H9 (cell line): ENCODE data around the gene STAP2. TPM values are rescaled to one million over a fixed set of nuclear protein-coding genes. Genes with fewer than 3 reads are reported as not detected.

Experiments
- DNase-seq: peaks from one replicate; pipeline ENCODE4 v3.0.0-alpha.2; 2017
- H2AFZ ChIP-seq: one replicate; pipeline ENCODE4 v1.6.1; 2013; ENCODE audit warnings: mild to moderate bottlenecking, low read length, control low read depth, moderate library complexity
- H2AK5ac ChIP-seq: 2 replicates; pipeline ENCODE4 v1.6.1; 2013; ENCODE audit warnings: low read length, control low read depth, mixed read lengths; ENCODE audit not compliant: insufficient read length
- H2BK120ac ChIP-seq: one replicate; pipeline ENCODE4 v1.6.1; 2013; ENCODE audit warnings: low read depth, mild to moderate bottlenecking, low read length, control low read depth, inconsistent platforms; ENCODE audit not compliant: poor library complexity, severe bottlenecking
- H2BK12ac ChIP-seq: 2 replicates; pipeline ENCODE4 v1.6.1; 2013; ENCODE audit warnings: low read length, control low read depth, mixed read lengths, low read depth; ENCODE audit not compliant: insufficient read length
- H2BK15ac ChIP-seq: 2 replicates; pipeline ENCODE4 v1.6.1; 2013; ENCODE audit warnings: low read depth, low read length, control low read depth
- H2BK20ac ChIP-seq: one replicate; pipeline ENCODE4 v1.6.1; 2013; ENCODE audit warnings: low read depth, mild to moderate bottlenecking, low read length, control low read depth, inconsistent platforms; ENCODE audit not compliant: poor library complexity, severe bottlenecking
- H2BK5ac ChIP-seq: 2 replicates; pipeline ENCODE4 v1.6.1; 2013; ENCODE audit warnings: low read length, control low read depth, mixed read lengths; ENCODE audit not compliant: insufficient read length
- H3K14ac ChIP-seq: 2 replicates; pipeline ENCODE4 v1.6.1; 2013; ENCODE audit warnings: low read length, control low read depth; ENCODE audit not compliant: insufficient read depth
- H3K18ac ChIP-seq: 2 replicates; pipeline ENCODE4 v1.6.1; 2013; ENCODE audit warnings: low read depth, mild to moderate bottlenecking, mixed read lengths, low read length, control low read depth; ENCODE audit not compliant: insufficient read length
- H3K23ac ChIP-seq: 2 replicates; pipeline ENCODE4 v1.6.1; 2013; ENCODE audit warnings: low read length, control low read depth, mixed read lengths, low read depth; ENCODE audit not compliant: insufficient read length
- H3K23me2 ChIP-seq: 2 replicates; pipeline ENCODE4 v1.6.1; 2013; ENCODE audit warnings: low read depth, mild to moderate bottlenecking, mixed read lengths, low read length, control low read depth; ENCODE audit not compliant: insufficient read length, poor library complexity, severe bottlenecking
- H3K27ac ChIP-seq: 2 replicates; pipeline ENCODE4 v1.5.1; 2013; ENCODE audit warnings: low read length, control low read depth, mixed read lengths, low read depth; ENCODE audit not compliant: insufficient read length
- H3K27me3 ChIP-seq: 2 replicates; pipeline ENCODE4 v1.6.1; 2013; ENCODE audit warnings: low read length, control low read depth, inconsistent platforms; ENCODE audit not compliant: insufficient read depth
- H3K4ac ChIP-seq: 2 replicates; pipeline ENCODE4 v1.6.1; 2013; ENCODE audit warnings: low read depth, mild to moderate bottlenecking, control low read depth, inconsistent platforms, low read length, moderate library complexity
- H3K4me1 ChIP-seq: 2 replicates; pipeline ENCODE4 v1.6.1; 2013; ENCODE audit warnings: low read length, control low read depth, inconsistent platforms; ENCODE audit not compliant: insufficient read depth
- H3K4me2 ChIP-seq: 2 replicates; pipeline ENCODE4 v1.6.1; 2013; ENCODE audit warnings: low read length, control low read depth, mixed read lengths; ENCODE audit not compliant: insufficient read length, insufficient read depth
- H3K56ac ChIP-seq: 2 replicates; pipeline ENCODE4 v1.6.1; 2013; ENCODE audit warnings: low read depth, mild to moderate bottlenecking, mixed read lengths, low read length, control low read depth; ENCODE audit not compliant: insufficient read length
- H3K79me1 ChIP-seq: 2 replicates; pipeline ENCODE4 v1.6.1; 2013; ENCODE audit warnings: low read depth, mild to moderate bottlenecking, moderate library complexity, low read length, control low read depth, inconsistent platforms; ENCODE audit not compliant: insufficient read depth, poor library complexity, severe bottlenecking
- H3K79me2 ChIP-seq: 2 replicates; pipeline ENCODE4 v1.6.1; 2013; ENCODE audit warnings: low read length, control low read depth, inconsistent platforms; ENCODE audit not compliant: insufficient read depth
- H3K9ac ChIP-seq: 2 replicates; pipeline ENCODE4 v1.6.1; 2013; ENCODE audit warnings: low read length, control low read depth, mixed read lengths; ENCODE audit not compliant: insufficient read length; ENCODE audit errors: extremely low read depth
- H3K9me3 ChIP-seq: one replicate; pipeline ENCODE4 v1.6.1; 2013; ENCODE audit warnings: low read depth, low read length, inconsistent platforms; ENCODE audit not compliant: control insufficient read depth
- H3T11ph ChIP-seq: one replicate; pipeline ENCODE4 v1.6.1; 2013; ENCODE audit warnings: mild to moderate bottlenecking, low read length, control low read depth, inconsistent platforms
- H4K20me1 ChIP-seq: one replicate; pipeline ENCODE4 v1.6.1; 2013; ENCODE audit not compliant: control insufficient read depth, insufficient read length, insufficient read depth
- H4K5ac ChIP-seq: 2 replicates; pipeline ENCODE4 v1.6.1; 2013; ENCODE audit warnings: low read depth, mild to moderate bottlenecking, mixed read lengths, low read length, control low read depth; ENCODE audit not compliant: insufficient read length
- H4K8ac ChIP-seq: replicated peaks from 2 replicates; pipeline ENCODE4 v1.6.1; 2013; ENCODE audit warnings: low read length, control low read depth, mixed read lengths, low read depth; ENCODE audit not compliant: insufficient read length
- H4K91ac ChIP-seq: 2 replicates; pipeline ENCODE4 v1.6.1; 2013; ENCODE audit warnings: low read depth, mild to moderate bottlenecking, moderate library complexity, mixed read lengths, low read length, control low read depth; ENCODE audit not compliant: insufficient read length
- H3K27ac Mint-ChIP-seq, 3 experiments: 2 replicates in 2 of 3; 3 replicates in 1 of 3; pipeline ENCODE4 v1.8.0; 2020 to 2021; ENCODE audit warnings: mixed read lengths in 3 of 3, mild to moderate bottlenecking in 1 of 3, moderate library complexity in 1 of 3
- H3K27me3 Mint-ChIP-seq: 2 replicates; pipeline ENCODE4 v1.8.0; 2021; ENCODE audit warnings: low read depth, mild to moderate bottlenecking, moderate library complexity, mixed read lengths
- H3K36me3 Mint-ChIP-seq, 3 experiments: 2 replicates in 2 of 3; 3 replicates in 1 of 3; pipeline ENCODE4 v1.8.0; 2020 to 2021; ENCODE audit warnings: low read depth in 3 of 3, mixed read lengths in 3 of 3; ENCODE audit not compliant: insufficient read depth in 1 of 3
- H3K4me1 Mint-ChIP-seq, 2 experiments: 2 replicates each; pipeline ENCODE4 v1.8.0; 2020; ENCODE audit warnings: mixed read lengths in 2 of 2
- H3K4me3 Mint-ChIP-seq, 2 experiments: 2 replicates in 1 of 2; 3 replicates in 1 of 2; pipeline ENCODE4 v1.8.0; 2020 to 2021; ENCODE audit warnings: mild to moderate bottlenecking in 2 of 2, mixed read lengths in 2 of 2, moderate library complexity in 1 of 2
- H3K9me3 Mint-ChIP-seq, 2 experiments: 2 replicates in 1 of 2; 3 replicates in 1 of 2; pipeline ENCODE4 v1.8.0; 2020; ENCODE audit warnings: mild to moderate bottlenecking in 2 of 2, mixed read lengths in 2 of 2, moderate library complexity in 1 of 2
- WGBS: extraction: QIAGEN DNeasy Blood & Tissue Kit; methylation state at CpG from one replicate; pipeline ENCODE4 v1.1.7; 2013; ENCODE audit warnings: missing lambda C conversion rate, low lambda C conversion rate, mixed read lengths; ENCODE audit not compliant: insufficient read length; ENCODE audit errors: extremely low coverage; 5-methylcytosine and 5-hydroxymethylcytosine counted together
- total RNA-seq: library from RNA; stranded (reverse); gene quantifications from 2 replicates; pipeline ENCODE4 v1.2.1, GENCODE V29; 2021
- TF ChIP-seq, protein P1 (sequence below): fragments of 200-600 bp; sonication (generic); conservative IDR thresholded peaks from 3 replicates; pipeline ENCODE4 v1.8.0; 2021; ENCODE audit warnings: antibody characterized with exemption, mild to moderate bottlenecking

Gene STAP2
- total RNA-seq, 1 experiment from 2014 or later: 20.2 TPM

DNA sequence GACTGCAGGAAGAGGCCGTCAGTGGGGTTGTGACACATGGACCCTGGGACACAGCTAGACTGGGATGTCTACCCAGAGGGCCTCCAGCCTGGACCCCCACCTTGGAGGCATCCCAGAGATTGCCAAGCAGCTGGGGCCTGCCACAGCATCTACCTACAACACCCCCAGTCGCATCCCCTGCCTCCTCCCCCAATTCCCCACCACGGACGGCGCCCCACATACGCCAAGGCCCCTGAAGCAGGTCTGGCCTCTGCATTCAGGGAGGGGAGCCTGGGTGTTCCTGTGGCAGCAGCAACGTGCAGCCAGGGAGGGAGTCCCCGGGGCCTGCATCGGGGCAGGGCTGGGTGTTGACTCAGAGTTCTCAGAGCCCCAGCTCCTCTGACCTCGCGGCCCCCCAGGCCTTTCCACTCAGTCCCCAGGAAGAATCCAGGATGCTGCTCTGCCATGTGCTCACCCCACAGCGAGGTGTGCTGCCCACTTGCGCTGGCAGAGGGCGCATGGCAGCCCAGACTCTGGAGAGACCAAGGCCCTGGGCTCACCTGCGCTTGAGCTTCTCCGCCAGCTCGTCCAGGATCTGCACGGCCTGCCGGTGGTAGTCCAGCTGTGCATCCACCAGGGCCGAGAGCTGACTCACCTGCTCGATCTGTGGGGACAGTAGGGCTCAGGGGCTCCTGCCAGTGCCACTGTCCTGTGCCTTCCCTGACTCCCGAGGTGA, 24.4 kb upstream of the STAP2 start:
- TF ChIP-seq, protein P1, sequence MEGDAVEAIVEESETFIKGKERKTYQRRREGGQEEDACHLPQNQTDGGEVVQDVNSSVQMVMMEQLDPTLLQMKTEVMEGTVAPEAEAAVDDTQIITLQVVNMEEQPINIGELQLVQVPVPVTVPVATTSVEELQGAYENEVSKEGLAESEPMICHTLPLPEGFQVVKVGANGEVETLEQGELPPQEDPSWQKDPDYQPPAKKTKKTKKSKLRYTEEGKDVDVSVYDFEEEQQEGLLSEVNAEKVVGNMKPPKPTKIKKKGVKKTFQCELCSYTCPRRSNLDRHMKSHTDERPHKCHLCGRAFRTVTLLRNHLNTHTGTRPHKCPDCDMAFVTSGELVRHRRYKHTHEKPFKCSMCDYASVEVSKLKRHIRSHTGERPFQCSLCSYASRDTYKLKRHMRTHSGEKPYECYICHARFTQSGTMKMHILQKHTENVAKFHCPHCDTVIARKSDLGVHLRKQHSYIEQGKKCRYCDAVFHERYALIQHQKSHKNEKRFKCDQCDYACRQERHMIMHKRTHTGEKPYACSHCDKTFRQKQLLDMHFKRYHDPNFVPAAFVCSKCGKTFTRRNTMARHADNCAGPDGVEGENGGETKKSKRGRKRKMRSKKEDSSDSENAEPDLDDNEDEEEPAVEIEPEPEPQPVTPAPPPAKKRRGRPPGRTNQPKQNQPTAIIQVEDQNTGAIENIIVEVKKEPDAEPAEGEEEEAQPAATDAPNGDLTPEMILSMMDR: peak; percentile 55
- no peaks in the 10 kb centered on the region for H3K9me3 ChIP-seq
- no peak overlapping the region for H3K14ac ChIP-seq
- H2AK5ac ChIP-seq: no peak overlapping the region
- no peaks in the 10 kb centered on the region for H3K79me1 ChIP-seq
- H3K4ac ChIP-seq: no peak overlapping the region
- Mint-ChIP-seq H3K27ac (peak overlapping the region in 1 of 3 experiments; percentile 55; a peak in 1 of 7 replicates), H3K9me3 (no peaks in the 10 kb centered on the region), H3K36me3 (peaks cover 1 to 38% (median 16%) of the 10 kb centered on the region in 3 experiments; a peak in 6 of 7 replicates), H3K4me1 (peaks cover 7 to 11% of the 10 kb centered on the region in 2 experiments; a peak in 3 of 4 replicates), H3K4me3 (no peak overlapping the region), H3K27me3 (peaks cover 6% of the 10 kb centered on the region)
- no peak overlapping the region for H3T11ph ChIP-seq
- no peak overlapping the region for H2BK12ac ChIP-seq
- no peaks in the 10 kb centered on the region for H3K79me2 ChIP-seq
- H3K27me3 ChIP-seq: no peaks in the 10 kb centered on the region
- H4K91ac ChIP-seq: no peak overlapping the region
- H3K9ac ChIP-seq: no peak overlapping the region
- DNase-seq: peak; percentile 59
- WGBS: no CpG with 5 or more reads among the region's 22 CpGs
- H3K27ac ChIP-seq: no peak overlapping the region
- H4K20me1 ChIP-seq: no peaks in the 10 kb centered on the region
- H2BK20ac ChIP-seq: no peak overlapping the region
- no peak overlapping the region for H2BK5ac ChIP-seq
- H3K4me2 ChIP-seq: no peak overlapping the region
- no peak overlapping the region for H2BK15ac ChIP-seq
- no peaks in the 10 kb centered on the region for H3K23me2 ChIP-seq
- H4K8ac ChIP-seq: no peak overlapping the region
- no peak overlapping the region for H3K18ac ChIP-seq
- H3K4me1 ChIP-seq: no peaks in the 10 kb centered on the region; the same call in 1 of the 2 replicates
- H3K23ac ChIP-seq: no peak overlapping the region
- no peak overlapping the region for H2AFZ ChIP-seq
- H2BK120ac ChIP-seq: no peak overlapping the region
- no peak overlapping the region for H3K56ac ChIP-seq
- no peak overlapping the region for H4K5ac ChIP-seq
